Measurements from ENCODE around the gene ZNF19.

GRCh38 chr16:71490361-71490760 is 1.2 kb upstream of the ZNF19 start:
- TF ChIP-seq NR2F2 (IDR thresholded peaks at IDR 0.05) (no peak), RAD21 (IDR thresholded peaks at IDR 0.05) (no peak), REST (IDR thresholded peaks at IDR 0.05) (no peak), CTCF (IDR thresholded peaks at IDR 0.05; ENCODE audit: low read depth, low read length, missing input control) (no peak), TAF1 (conservative IDR thresholded peaks at IDR 0.05) (no peak), EGR1 (IDR thresholded peaks at IDR 0.05; ENCODE audit: low read depth in 2 of 2) (no peak)

Data from liver (tissue), 3 donors.